SK-N-MC (cell line): ENCODE results near the gene RAC3.

Experiments
- EZH2 ChIP-seq: fragments of 200-600 bp; sonication (generic); IDR thresholded peaks from one replicate; pipeline ENCODE4 v1.6.1; 2017; ENCODE audit warnings: antibody characterized with exemption
- POLR2AphosphoS5 ChIP-seq: IDR thresholded peaks from 2 replicates; pipeline ENCODE4 v1.6.1; 2012; ENCODE audit warnings: mild to moderate bottlenecking, low read depth, low read length, borderline replicate concordance

- no peak for TF ChIP-seq EZH2
- no peak for TF ChIP-seq POLR2AphosphoS5
Measured at GRCh38 chr17:82008941-82009405, 22.5 kb upstream of the RAC3 start.
